Measurements from ENCODE around the gene KSR1. TPM values are rescaled to one million over a fixed set of nuclear protein-coding genes. Genes with fewer than 3 reads are reported as not detected.

KSR1 gene
- total and polyA plus RNA-seq, 12 donors, result 16.0 to 50.4 (median 38.5) TPM

- TF ChIP-seq POLR2A (IDR thresholded peaks at IDR 0.05) (no peak), CTCF (IDR thresholded peaks at IDR 0.05) (no peak)
- 89 to 95% (median 93%) methylated on average over 3 to 12 of the region's 12 CpGs for WGBS, 4 donors
- no peak for DNase-seq
These were observed 211.6 kb downstream of the KSR1 start for GRCh38 chr17:27667656-27668487.

GRCh38 chr17:27668488-27668823, 212.2 kb downstream of the KSR1 start:
- no peaks in the 10 kb centered on the region for H3K9me3 ChIP-seq (replicated peaks in 1 of 3)
- no peak for DNase-seq
- 49 to 93% (median 83%) methylated on average over 1 to 2 of the region's 2 CpGs for WGBS, 4 donors
- H3K4me1 ChIP-seq (replicated peaks in 1 of 2), result no peaks in the 10 kb centered on the region
- no peaks in the 10 kb centered on the region for H3K36me3 ChIP-seq (replicated peaks in 1 of 2)
- intact Hi-C loops (cut with DNase I), result loop anchor here in 1 of 2 donors (10.0 kb wide), 1 partner anchor 186 kb away; no protein-coding TSS in a partner anchor
- TF ChIP-seq POLR2A (IDR thresholded peaks at IDR 0.05) (no peak), CTCF (IDR thresholded peaks at IDR 0.05) (no peak)
- no peak overlapping the region for H3K4me3 ChIP-seq
- no peak overlapping the region for H3K27ac ChIP-seq
- no peaks in the 10 kb centered on the region for H3K27me3 ChIP-seq

More at GRCh38 chr17:27667656-27668487, 211.6 kb downstream of the KSR1 start:
- intact Hi-C loops (cut with DNase I), result loop anchor here in 1 of 2 donors (10.0 kb wide), 1 partner anchor 187 kb away; no protein-coding TSS in a partner anchor
- Histone ChIP-seq H3K36me3 (replicated peaks in 1 of 2) (no peaks in the 10 kb centered on the region), H3K27me3 (no peaks in the 10 kb centered on the region), H3K4me3 (no peak overlapping the region), H3K27ac (no peak overlapping the region), H3K9me3 (replicated peaks in 1 of 3) (no peaks in the 10 kb centered on the region), H3K4me1 (replicated peaks in 1 of 2) (no peaks in the 10 kb centered on the region)

DNA sequence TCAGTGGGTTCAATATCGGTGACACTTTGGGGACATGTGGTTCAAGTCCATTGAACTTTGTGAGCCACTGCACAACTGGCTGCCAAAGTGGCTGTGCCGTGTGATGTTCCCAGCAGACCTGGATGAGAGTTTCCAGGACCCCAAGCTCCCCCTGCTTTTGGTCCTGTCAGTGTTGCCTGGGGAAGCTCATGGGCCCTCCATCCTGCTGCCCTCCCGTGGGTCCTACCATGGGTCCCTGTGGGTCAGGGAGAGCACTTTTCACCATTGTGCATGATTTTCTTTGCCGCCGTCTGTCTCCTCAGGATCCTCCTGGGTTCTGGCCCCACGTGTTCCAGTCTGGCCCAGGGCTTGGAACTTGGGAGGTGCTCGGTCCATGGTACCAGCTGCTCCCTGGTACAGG, 212.9 kb downstream of the KSR1 start:
- intact Hi-C loops (cut with DNase I), result loop anchor here in 1 of 2 donors (10.0 kb wide), 1 partner anchor 186 kb away; no protein-coding TSS in a partner anchor

More for the DNA sequence above, 212.9 kb downstream of the KSR1 start:
- Histone ChIP-seq H3K4me1 (replicated peaks in 1 of 2) (no peaks in the 10 kb centered on the region), H3K9me3 (replicated peaks in 1 of 3) (no peaks in the 10 kb centered on the region), H3K27ac (no peak overlapping the region), H3K4me3 (no peak overlapping the region), H3K36me3 (replicated peaks in 1 of 2) (no peaks in the 10 kb centered on the region), H3K27me3 (no peaks in the 10 kb centered on the region)
- WGBS, 4 donors, result 89 to 91% (median 91%) methylated on average over 7 of the region's 7 CpGs
- no peak for DNase-seq
- TF ChIP-seq POLR2A (IDR thresholded peaks at IDR 0.05) (no peak), CTCF (IDR thresholded peaks at IDR 0.05) (no peak)
